ENCODE results near the gene GRIN2D.

The GRIN2D gene

GRCh38 chr19:48393559-48394330, at the start of gene GRIN2D:
Gene GRIN2D (plus strand): TSS chr19:48393668. CDS start chr19:48398393, 4,725 bp downstream.
- FAIRE-seq: no peak

GRCh38 chr19:48344892-48345291, 48.6 kb upstream of the GRIN2D start:
- FAIRE-seq: no peak

GRCh38 chr19:48346191-48346590, 47.3 kb upstream of the GRIN2D start:
- no peak for FAIRE-seq

GRCh38 chr19:48348045-48348444, 45.4 kb upstream of the GRIN2D start:
- FAIRE-seq: no peak

GRCh38 chr19:48348737-48349136, 44.7 kb upstream of the GRIN2D start:
- FAIRE-seq: no peak

- FAIRE-seq: no peak
These were observed 42.6 kb upstream of the GRIN2D start for GRCh38 chr19:48350856-48351255.

GRCh38 chr19:48351341-48351752, 42.1 kb upstream of the GRIN2D start:
- FAIRE-seq: no peak

- FAIRE-seq: no peak
These were observed 39.8 kb upstream of the GRIN2D start for GRCh38 chr19:48353677-48354076.

GRCh38 chr19:48354332-48354992, 39.0 kb upstream of the GRIN2D start:
- FAIRE-seq: no peak

GRCh38 chr19:48355365-48355954, 38.0 kb upstream of the GRIN2D start:
- FAIRE-seq: no peak

- no peak for FAIRE-seq
These were observed 34.3 kb upstream of the GRIN2D start for GRCh38 chr19:48359123-48359522.

- FAIRE-seq: no peak
These were observed 31.6 kb upstream of the GRIN2D start for GRCh38 chr19:48361912-48362311.

- peak; percentile 96 for FAIRE-seq
These were observed 30.6 kb upstream of the GRIN2D start for GRCh38 chr19:48362716-48363499.

- FAIRE-seq: no peak
These were observed 30.0 kb upstream of the GRIN2D start for GRCh38 chr19:48363500-48363809.

- peak; percentile 98 for FAIRE-seq
These were observed 29.5 kb upstream of the GRIN2D start, which contains the start of the genes SYNGR4 and TMEM143 for GRCh38 chr19:48363810-48364597. Gene SYNGR4 (plus strand): TSS chr19:48364367. CDS start chr19:48365843, 1,476 bp downstream. Gene TMEM143 (minus strand): TSS chr19:48363940. CDS start chr19:48363920, 20 bp downstream.

GRCh38 chr19:48364598-48365348, 28.7 kb upstream of the GRIN2D start:
- no peak for FAIRE-seq

- FAIRE-seq: no peak
These were observed 27.9 kb upstream of the GRIN2D start for GRCh38 chr19:48365602-48366001.

GRCh38 chr19:48367855-48368254, 25.6 kb upstream of the GRIN2D start:
- no peak for FAIRE-seq

GRCh38 chr19:48368936-48369335, 24.5 kb upstream of the GRIN2D start:
- FAIRE-seq: no peak

- FAIRE-seq: no peak
These were observed 22.5 kb upstream of the GRIN2D start for GRCh38 chr19:48370955-48371354.

- no peak for FAIRE-seq
These were observed 22.1 kb upstream of the GRIN2D start for GRCh38 chr19:48371367-48371766.
